Measurements from ENCODE around the gene ARHGAP44. TPM values are rescaled to one million over a fixed set of nuclear protein-coding genes. Genes with fewer than 3 reads are reported as not detected.
"Not testable (repeated sequence)": the region's sequence is repeated elsewhere in the genome, so short reads cannot be mapped to it uniquely, and the experiment has no call there.

The ARHGAP44 gene
- total RNA-seq, 1 donor from 2014 or later: 5.8 TPM

- H3K4me3 ChIP-seq (ENCODE audit: low read depth, low read length): no peak overlapping the region
- TF ChIP-seq, protein P1, sequence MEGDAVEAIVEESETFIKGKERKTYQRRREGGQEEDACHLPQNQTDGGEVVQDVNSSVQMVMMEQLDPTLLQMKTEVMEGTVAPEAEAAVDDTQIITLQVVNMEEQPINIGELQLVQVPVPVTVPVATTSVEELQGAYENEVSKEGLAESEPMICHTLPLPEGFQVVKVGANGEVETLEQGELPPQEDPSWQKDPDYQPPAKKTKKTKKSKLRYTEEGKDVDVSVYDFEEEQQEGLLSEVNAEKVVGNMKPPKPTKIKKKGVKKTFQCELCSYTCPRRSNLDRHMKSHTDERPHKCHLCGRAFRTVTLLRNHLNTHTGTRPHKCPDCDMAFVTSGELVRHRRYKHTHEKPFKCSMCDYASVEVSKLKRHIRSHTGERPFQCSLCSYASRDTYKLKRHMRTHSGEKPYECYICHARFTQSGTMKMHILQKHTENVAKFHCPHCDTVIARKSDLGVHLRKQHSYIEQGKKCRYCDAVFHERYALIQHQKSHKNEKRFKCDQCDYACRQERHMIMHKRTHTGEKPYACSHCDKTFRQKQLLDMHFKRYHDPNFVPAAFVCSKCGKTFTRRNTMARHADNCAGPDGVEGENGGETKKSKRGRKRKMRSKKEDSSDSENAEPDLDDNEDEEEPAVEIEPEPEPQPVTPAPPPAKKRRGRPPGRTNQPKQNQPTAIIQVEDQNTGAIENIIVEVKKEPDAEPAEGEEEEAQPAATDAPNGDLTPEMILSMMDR (conservative IDR thresholded peaks at IDR 0.05; ENCODE audit: low read depth, low read length): no peak
- DNase-seq (ENCODE audit: low read depth): no peak
Measured at GRCh38 chr17:12977008-12977751, 187.9 kb downstream of the ARHGAP44 start.

DNA sequence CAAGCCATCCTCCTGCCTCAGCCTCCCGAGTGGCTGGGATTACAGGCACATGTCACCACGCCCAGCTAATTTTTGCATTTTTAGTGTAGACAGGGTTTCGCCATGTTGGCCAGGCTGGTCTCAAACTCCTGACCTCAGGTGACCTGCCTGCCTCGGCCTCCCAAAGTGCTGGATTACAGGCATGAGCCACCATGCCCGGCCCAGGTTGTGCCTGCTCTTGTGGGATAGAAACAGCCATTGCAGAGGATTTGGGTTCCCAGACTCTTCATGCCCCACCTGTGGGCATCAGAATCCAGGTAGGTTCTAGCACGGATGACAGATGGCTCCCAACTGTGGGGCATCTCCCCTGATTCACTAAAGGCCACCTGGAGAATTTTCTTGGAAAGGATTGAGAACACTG, 189.5 kb downstream of the ARHGAP44 start:
- DNase-seq (ENCODE audit: low read depth); H3K4me3 ChIP-seq (ENCODE audit: low read depth, low read length): not testable (repeated sequence)

DNA sequence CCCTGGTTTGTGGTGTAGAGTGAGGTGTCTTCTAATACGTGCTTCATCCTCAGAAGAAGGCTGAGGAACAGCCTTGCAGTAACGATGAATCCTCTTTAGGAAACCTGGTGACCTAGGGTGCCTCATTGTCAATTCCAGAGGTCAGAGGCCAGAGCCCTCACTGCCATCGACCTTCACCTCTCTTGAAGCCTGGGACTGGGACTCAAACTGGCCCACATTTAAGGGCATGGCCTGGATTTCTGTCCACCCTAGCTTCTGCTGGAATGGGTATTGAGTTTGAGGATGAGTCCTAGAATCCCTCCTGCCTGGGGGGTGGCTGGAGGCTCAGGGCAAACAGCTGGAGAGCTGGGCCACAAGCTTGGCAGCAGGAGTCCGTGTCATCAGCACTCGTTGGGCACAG, 189.9 kb downstream of the ARHGAP44 start:
- DNase-seq (ENCODE audit: low read depth): no peak
- TF ChIP-seq, protein P1 (conservative IDR thresholded peaks at IDR 0.05; ENCODE audit: low read depth, low read length): no peak
- no peak overlapping the region for H3K4me3 ChIP-seq (ENCODE audit: low read depth, low read length)

DNA sequence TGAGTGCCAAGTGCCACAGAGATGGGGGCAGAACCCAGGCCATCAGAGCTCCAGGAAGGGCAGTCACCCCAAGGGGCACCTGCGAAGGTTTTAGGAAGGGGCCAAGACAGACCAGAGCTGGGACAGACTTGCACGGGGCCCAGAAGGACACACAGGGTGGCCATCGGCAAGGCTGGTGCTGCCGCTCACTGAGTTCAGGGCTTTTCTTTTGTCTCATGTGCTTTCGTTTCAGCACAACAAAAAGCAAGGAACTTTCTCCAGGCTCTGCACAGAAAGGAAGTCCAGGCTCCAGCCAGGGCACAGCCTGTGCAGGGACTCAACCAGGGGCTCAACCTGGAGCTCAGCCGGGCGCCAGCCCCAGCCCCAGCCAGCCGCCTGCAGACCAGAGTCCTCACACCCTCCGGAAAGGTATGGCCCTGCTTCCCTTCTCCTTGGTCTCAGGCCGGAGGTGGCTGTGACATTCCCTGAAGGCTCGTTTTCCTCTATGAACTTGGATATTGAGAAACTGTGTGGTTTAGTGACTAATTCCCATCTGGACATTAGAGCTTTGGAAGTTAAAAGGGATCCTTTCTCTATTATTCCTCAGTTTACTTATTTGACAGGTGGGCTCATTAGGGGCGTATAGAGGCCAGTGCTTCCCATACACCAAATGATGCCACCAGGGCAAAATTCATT, 190.7 kb downstream of the ARHGAP44 start:
- no peak for DNase-seq (ENCODE audit: low read depth)
- no peak overlapping the region for H3K4me3 ChIP-seq (ENCODE audit: low read depth, low read length)
- TF ChIP-seq, protein P1 (conservative IDR thresholded peaks at IDR 0.05; ENCODE audit: low read depth, low read length): no peak

GRCh38 chr17:12982224-12982623, 192.9 kb downstream of the ARHGAP44 start:
- TF ChIP-seq, protein P1 (conservative IDR thresholded peaks at IDR 0.05; ENCODE audit: low read depth, low read length): no peak

DNA sequence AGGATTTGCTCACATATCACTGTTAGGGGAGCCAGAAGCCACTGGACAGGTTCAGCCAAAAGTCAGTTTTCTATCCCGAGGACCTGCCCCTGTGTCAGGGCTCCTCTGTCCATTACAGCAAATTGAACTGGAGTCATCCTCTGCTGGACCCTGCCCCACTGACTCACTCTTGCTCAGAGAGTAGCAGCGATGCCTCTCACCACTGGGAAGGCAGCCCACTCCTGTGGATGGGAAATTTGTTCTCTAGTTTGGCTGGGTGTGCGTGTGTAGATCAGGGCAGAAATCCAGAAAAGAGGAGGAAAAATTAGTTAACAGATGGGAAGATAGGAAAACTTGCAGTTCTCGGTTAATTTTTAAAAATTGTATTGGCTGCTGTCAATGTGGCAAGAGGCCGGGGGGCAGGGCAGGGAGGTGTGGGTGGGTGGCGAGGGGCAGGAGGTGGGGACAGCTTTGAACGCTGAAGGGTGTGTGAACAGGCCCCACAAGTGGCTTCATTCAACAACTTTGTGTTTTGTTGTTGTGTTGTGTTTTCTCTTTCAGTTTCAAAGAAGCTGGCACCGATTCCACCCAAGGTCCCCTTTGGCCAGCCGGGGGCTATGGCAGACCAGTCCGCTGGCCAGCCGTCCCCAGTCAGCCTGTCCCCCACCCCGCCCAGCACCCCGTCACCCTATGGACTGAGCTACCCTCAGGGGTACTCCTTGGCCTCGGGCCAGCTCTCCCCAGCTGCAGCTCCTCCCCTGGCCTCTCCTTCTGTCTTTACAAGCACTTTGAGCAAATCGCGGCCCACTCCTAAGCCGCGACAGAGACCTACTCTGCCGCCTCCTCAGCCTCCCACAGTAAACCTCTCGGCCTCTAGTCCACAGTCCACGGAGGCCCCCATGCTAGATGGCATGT, 194.9 kb downstream of the ARHGAP44 start:
- H3K4me3 ChIP-seq (ENCODE audit: low read depth, low read length): no peak overlapping the region
- no peak for DNase-seq (ENCODE audit: low read depth)
- TF ChIP-seq, protein P1 (conservative IDR thresholded peaks at IDR 0.05; ENCODE audit: low read depth, low read length): no peak

More at GRCh38 chr17:12982224-12982623, 192.9 kb downstream of the ARHGAP44 start:
- no peak for DNase-seq (ENCODE audit: low read depth)
- H3K4me3 ChIP-seq (ENCODE audit: low read depth, low read length): no peak overlapping the region

Measured in epithelial cell of proximal tubule (primary cell).